AG08396 (cell line): ENCODE results near the gene ZNF532.
A peak's percentile ranks its signal among the peaks of the same experiment; 100 is the strongest.
"Not testable (repeated sequence)": the region's sequence is repeated elsewhere in the genome, so short reads cannot be mapped to it uniquely, and the experiment has no call there.

Experiments
- DNase-seq: peaks from one replicate; pipeline ENCODE4 v3.0.0; 2012; ENCODE audit warnings: low spot score, mixed read lengths

The ZNF532 gene

GRCh38 chr18:59008302-59008974 lies 143.8 kb downstream of the ZNF532 start:
- no peak for DNase-seq

DNA sequence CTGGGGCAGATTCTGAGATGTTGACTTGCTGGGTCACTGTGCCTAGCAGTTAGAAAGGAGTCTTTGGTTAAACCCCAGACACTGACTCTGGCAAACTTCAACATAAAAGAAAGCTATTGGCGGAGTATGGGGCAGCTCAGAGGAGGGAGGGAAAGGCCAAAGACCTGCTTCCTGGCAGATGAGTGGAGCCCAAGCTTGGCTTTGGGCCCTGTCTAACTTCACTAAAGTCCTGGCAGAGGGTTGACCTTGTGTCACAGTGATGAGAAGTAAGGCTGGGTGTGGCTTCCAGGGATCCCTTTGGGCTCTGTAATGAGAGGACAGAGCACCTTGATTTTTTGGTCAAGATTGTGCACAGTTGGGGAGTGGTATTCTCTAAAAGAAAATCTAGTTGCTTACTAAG lies 145.2 kb downstream of the ZNF532 start:
- DNase-seq = no peak

DNA sequence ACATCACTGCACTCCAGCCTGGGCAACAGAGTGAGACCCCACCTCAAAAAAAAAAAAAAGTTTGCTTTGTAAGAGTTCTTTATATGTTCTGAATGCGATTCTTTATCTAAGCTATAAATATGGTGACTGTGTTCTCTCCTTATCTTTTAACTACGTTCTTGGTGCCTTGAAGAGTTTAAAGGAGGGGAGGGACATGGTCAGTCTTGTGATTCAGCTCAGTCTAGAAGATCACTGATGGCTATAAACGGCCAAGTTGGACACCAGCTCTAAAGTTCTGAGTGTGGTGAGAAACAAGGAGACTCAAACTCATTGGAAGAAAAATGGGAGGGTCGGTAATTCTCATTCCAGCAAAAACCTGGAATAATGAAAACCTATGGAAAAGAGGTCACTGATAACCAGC lies 146.6 kb downstream of the ZNF532 start:
- no peak for DNase-seq

DNA sequence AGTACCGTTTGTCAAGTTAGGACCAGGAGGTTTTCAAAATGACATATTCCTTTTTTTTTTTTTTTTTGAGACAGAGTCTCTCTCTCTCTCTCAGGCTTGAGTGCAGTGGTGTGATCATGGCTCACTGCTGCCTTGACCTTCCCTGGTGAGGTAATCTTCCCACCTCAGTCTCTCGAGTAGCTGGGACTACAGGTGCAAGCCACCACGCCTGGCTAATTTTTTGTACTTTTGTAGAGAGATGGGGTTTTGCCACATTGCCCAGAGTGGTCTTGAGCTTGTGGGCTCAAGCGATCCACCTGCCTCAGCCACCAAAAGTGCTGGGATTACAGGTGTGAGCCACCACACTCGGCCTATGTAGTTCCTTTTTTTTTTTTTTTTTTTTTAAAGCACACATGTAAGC lies 147.1 kb downstream of the ZNF532 start:
- no peak for DNase-seq

GRCh38 chr18:59012815-59013705 lies 148.4 kb downstream of the ZNF532 start:
- no peak for DNase-seq

DNA sequence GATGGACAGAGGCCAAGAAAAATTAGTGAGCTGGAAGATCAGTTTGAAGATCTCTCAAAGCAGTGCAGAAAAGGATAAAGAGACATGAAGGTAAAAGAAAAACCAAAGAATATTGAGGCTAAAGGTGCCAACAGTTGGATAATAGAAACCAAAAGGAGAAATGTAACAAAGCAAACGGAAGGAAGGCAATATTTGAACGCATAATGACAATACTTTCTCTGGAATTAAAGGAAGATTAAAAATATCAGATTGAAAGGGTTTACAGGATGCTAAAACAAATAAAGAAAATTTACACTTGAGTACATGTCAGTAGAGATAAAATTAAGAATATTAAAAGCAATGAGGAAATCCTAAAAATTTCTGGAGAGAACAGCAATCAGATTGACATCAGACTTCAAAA lies 149.1 kb downstream of the ZNF532 start:
- DNase-seq = no peak

- DNase-seq = no peak
Observed at GRCh38 chr18:59015531-59016152, 151.0 kb downstream of the ZNF532 start.

GRCh38 chr18:59021500-59021899 lies 156.8 kb downstream of the ZNF532 start:
- DNase-seq = no peak

GRCh38 chr18:59022167-59022945 lies 157.7 kb downstream of the ZNF532 start:
- no peak for DNase-seq

DNA sequence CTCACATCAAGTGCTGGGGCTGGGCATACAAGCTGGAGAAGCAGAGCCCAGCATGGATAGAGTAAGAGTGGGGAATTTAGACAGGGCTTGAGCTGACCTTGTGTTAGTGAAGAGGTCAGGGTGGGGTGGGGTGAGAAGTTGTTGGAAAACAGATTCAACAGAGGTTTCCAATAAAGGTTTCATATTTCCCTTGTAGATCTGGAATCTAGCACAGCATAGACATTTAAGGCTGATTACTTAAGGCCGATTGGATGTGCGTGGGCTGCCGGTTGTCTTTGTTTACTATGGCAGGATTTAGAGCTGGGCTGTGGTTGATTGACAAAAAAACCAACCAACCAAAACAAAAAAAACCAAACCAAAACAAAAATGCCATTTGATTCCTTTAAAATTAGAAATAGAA lies 160.2 kb downstream of the ZNF532 start:
- DNase-seq = peak; percentile 57

DNA sequence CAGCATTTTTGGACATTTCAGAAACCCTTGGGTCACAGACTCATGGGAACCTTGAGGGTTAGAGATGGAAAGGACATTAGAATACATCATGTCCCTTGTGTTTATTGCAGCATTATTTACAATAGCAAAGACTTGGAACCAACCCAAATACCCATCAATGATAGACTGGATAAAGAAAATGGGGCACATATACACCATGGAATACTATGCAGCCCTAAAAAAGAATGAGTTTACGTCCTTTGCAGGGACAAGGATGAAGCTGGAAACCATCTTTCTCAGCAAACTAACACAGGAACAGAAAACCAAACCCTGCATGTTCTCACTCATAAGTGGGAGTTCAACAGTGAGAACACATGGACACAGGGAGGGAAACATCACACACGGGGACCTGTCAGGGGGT lies 160.9 kb downstream of the ZNF532 start:
- DNase-seq = not testable (repeated sequence)

DNA sequence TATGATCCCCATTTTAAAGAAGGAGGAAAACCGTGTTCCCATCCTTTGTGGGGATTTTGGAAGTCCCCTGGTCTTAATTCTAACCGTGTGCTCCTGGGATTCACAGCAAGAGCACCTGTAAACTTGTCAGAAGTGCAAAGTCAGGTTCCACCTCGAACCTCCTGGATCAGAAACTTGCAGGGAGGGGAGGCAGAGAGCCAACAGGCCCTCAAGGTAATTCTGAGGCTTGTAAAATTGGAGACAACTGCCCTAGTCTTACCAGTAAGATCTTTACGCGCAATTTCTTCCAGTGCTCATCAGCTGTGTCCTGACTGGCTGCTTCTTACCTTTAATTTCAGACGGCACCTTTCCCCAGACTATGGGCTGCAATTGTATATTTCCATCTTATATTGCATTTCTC lies 161.7 kb downstream of the ZNF532 start:
- no peak for DNase-seq

DNA sequence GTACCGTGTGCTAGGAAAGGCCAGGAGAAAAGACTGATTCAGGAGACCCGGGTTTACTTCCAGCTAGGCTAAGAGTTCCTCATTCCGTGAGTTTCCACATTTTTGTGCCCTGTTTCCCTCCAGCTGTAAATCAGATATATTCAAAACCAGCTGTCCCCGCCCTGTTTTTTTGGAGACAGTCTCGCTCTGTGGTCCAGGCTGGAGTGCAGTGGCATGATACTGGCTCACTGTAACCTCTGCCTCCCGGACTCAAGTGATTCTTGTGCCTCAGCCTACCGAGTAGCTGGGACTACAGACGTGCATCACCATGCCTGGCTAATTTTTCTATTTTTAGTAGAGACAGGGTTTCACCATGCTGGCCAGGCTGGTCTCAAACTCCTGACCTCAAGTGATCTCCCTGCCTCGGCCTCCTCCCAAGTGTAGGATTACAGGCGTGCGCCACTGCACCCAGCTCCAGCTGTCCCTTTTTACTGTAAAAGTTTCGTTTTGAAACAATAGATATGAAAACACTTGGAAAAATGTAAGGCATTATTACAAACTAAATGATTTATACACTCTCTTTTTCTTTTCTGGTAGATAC lies 162.2 kb downstream of the ZNF532 start:
- DNase-seq = no peak

GRCh38 chr18:59029663-59030429 lies 165.2 kb downstream of the ZNF532 start:
- no peak for DNase-seq

DNA sequence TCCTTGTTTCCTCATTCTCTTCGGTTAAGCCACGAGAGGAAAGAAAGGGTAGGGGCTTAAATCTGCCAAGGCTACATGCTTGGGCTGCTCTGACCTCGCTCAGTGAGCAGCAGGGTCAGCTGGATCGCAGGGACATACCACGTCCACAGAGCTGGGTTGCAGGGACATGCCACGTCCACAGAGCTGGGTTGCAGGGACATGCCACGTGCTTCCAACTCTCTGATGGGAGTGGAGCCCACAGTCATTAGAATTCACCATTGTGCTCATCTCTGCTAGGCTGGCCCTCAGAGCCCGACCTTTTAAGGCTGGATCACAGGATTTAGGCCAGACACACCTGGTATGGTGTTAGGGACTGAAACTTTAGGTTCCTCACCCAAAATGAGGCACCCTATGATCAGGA lies 167.6 kb downstream of the ZNF532 start:
- no peak for DNase-seq

- DNase-seq = no peak
Observed at GRCh38 chr18:59033359-59033758, 168.7 kb downstream of the ZNF532 start.

DNA sequence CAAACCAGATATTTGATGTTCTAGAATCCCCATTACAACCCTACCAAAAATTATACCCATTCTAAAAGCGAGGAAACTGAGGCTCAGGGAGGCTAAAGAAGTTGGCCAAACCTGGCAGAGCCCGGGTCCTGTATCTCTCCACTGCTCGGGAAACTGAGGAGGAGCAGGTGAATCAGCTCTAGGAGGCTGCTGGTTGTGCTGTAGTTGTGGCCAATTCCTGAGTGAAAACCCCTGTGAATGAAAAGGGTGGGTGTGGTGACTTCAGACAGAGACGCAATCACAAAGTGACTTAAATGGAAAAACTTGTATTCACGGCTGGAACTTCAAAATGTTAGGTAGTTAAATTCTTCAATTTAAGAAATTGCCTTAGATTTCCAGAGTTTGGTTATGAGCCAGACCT lies 169.3 kb downstream of the ZNF532 start:
- DNase-seq = no peak

DNA sequence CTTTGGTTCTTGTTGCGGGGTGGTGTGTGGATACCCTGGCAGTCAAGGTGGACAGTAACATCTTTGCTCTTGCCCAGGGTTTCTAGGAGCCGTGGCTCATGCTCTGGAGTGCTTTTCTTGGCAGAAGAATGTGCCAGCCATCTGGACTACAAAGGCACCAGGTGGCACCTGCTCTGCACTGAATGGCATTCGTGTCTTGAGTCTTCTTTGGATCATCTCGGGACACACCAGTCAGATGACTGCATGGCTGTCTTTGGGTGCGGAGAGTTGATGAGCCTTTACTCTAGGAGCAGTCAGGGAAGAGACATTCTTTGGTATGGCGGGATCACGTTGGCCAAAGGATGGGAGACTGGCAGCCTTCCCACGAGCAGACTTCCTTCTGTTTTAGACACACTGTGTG lies 170.9 kb downstream of the ZNF532 start:
- DNase-seq = no peak
